Transverse colon (tissue), 4 donors: ENCODE measurements around the gene TMEM163.

ENCODE experiments used
- CTCF ChIP-seq, 5 experiments: fragments of 200-600 bp in 3 of 5; fragments of 450-650 bp in 2 of 5; sonication (generic) in 3 of 5; IDR thresholded peaks; 1 replicate in 2 of 5; 2 replicates in 3 of 5; pipeline ENCODE4 v1.5.1; 2016 to 2017; ENCODE audit warnings: antibody characterized with exemption in 5 of 5, inconsistent platforms in 3 of 5, mild to moderate bottlenecking in 2 of 5, moderate library complexity in 1 of 5
- EP300 ChIP-seq: sonication (generic); formaldehyde crosslinking; IDR thresholded peaks from one replicate; pipeline ENCODE4 v1.6.1; 2017; ENCODE audit warnings: antibody characterized with exemption, low read depth
- POLR2A ChIP-seq: fragments of 450-650 bp; IDR thresholded peaks from one replicate; pipeline ENCODE4 v1.6.1; 2016; ENCODE audit warnings: antibody characterized with exemption, mild to moderate bottlenecking, moderate library complexity
- POLR2AphosphoS5 ChIP-seq, 3 donors: sonication (generic); formaldehyde crosslinking; IDR thresholded peaks; one replicate each; pipeline ENCODE4 v1.6.1; 2016; ENCODE audit warnings: antibody characterized with exemption in 3 of 3

- TF ChIP-seq EP300 = no peak
- no peak for TF ChIP-seq CTCF (IDR thresholded peaks at IDR 0.05)
- TF ChIP-seq POLR2A = no peak
- TF ChIP-seq POLR2AphosphoS5 (IDR thresholded peaks at IDR 0.05) = no peak
Measured at GRCh38 chr2:134662751-134663150, 56.0 kb downstream of the TMEM163 start.
